Mesenchymal stem cell (in vitro differentiated cells and primary cell): Measurements from ENCODE around the gene RASAL2.

Source experiments
- DNase-seq: peaks from one replicate; pipeline ENCODE4 v3.0.0-alpha.2; 2013
- H2AFZ ChIP-seq: one replicate; pipeline ENCODE4 v1.6.1; 2013; ENCODE audit warnings: low read depth, mild to moderate bottlenecking, control low read depth, inconsistent platforms, low read length, moderate library complexity
- H2AK5ac ChIP-seq: 2 replicates; pipeline ENCODE4 v1.6.1; 2013; ENCODE audit warnings: low read length, moderate library complexity, mild to moderate bottlenecking, inconsistent platforms; ENCODE audit not compliant: severe bottlenecking
- H2BK120ac ChIP-seq: one replicate; pipeline ENCODE4 v1.6.1; 2013; ENCODE audit warnings: low read depth, mild to moderate bottlenecking, inconsistent platforms, low read length, moderate library complexity
- H2BK12ac ChIP-seq, 2 experiments: one replicate each; pipeline ENCODE4 v1.6.1; 2013; ENCODE audit warnings: inconsistent platforms in 2 of 2, low read length in 2 of 2, mild to moderate bottlenecking in 2 of 2, moderate library complexity in 2 of 2, control low read depth in 1 of 2
- H2BK15ac ChIP-seq: one replicate; pipeline ENCODE4 v1.6.1; 2013; ENCODE audit warnings: mild to moderate bottlenecking, low read depth, inconsistent platforms; ENCODE audit not compliant: poor library complexity, severe bottlenecking
- H2BK5ac ChIP-seq: 2 replicates; pipeline ENCODE4 v1.6.1; 2013; ENCODE audit warnings: low read depth, mild to moderate bottlenecking, low read length, control low read depth, inconsistent platforms; ENCODE audit not compliant: poor library complexity, severe bottlenecking
- H3K14ac ChIP-seq, 2 experiments: one replicate each; pipeline ENCODE4 v1.6.1; 2013; ENCODE audit warnings: inconsistent platforms in 2 of 2, low read length in 2 of 2, control low read depth in 1 of 2, mild to moderate bottlenecking in 1 of 2, moderate library complexity in 1 of 2
- H3K18ac ChIP-seq, 2 experiments: one replicate each; pipeline ENCODE4 v1.6.1; 2013; ENCODE audit warnings: inconsistent platforms in 2 of 2, low read length in 2 of 2, control low read depth in 1 of 2, low read depth in 1 of 2, mild to moderate bottlenecking in 1 of 2
- H3K23ac ChIP-seq, 2 experiments: one replicate each; pipeline ENCODE4 v1.6.1; 2013; ENCODE audit warnings: inconsistent platforms in 2 of 2, low read length in 2 of 2, mild to moderate bottlenecking in 2 of 2, moderate library complexity in 2 of 2, control low read depth in 1 of 2
- H3K27ac ChIP-seq: 2 replicates; pipeline ENCODE4 v1.5.1; 2013; ENCODE audit warnings: mild to moderate bottlenecking, moderate library complexity, low read length, control low read depth, inconsistent platforms; ENCODE audit not compliant: poor library complexity, severe bottlenecking
- H3K27me3 ChIP-seq, 2 experiments: 2 replicates each; pipeline versions ENCODE4 v1.6.1 to v1.7.0; 2013; ENCODE audit warnings: low read length in 2 of 2, mild to moderate bottlenecking in 2 of 2, moderate library complexity in 2 of 2, control low read depth in 1 of 2, inconsistent platforms in 1 of 2; ENCODE audit not compliant: control insufficient read depth in 1 of 2, insufficient read depth in 1 of 2
- H3K36me3 ChIP-seq, 2 experiments: 2 replicates each; pipeline versions ENCODE4 v1.6.1 to v1.7.0; 2013; ENCODE audit warnings: low read length in 2 of 2, control low read depth in 1 of 2, inconsistent platforms in 1 of 2, low read depth in 1 of 2, mild to moderate bottlenecking in 1 of 2; ENCODE audit not compliant: insufficient read depth in 2 of 2, control insufficient read depth in 1 of 2
- H3K4ac ChIP-seq, 2 experiments: one replicate each; pipeline ENCODE4 v1.6.1; 2013; ENCODE audit warnings: inconsistent platforms in 2 of 2, low read length in 2 of 2, mild to moderate bottlenecking in 2 of 2, moderate library complexity in 2 of 2, control low read depth in 1 of 2, low read depth in 1 of 2
- H3K4me1 ChIP-seq: 2 replicates; pipeline ENCODE4 v1.6.1; 2013; ENCODE audit warnings: low read depth, low read length, control low read depth; ENCODE audit not compliant: control insufficient read depth, insufficient read depth
- H3K4me2 ChIP-seq: 2 replicates; pipeline ENCODE4 v1.6.1; 2013; ENCODE audit warnings: low read length, mild to moderate bottlenecking, inconsistent platforms; ENCODE audit not compliant: poor library complexity, severe bottlenecking
- H3K4me3 ChIP-seq, 2 experiments: 2 replicates each; pipeline versions ENCODE4 v1.5.1 to v1.7.0; 2013; ENCODE audit warnings: low read length in 2 of 2, mild to moderate bottlenecking in 2 of 2, control low read depth in 1 of 2, low read depth in 1 of 2; ENCODE audit not compliant: insufficient read depth in 1 of 2
- H3K79me1 ChIP-seq: replicated peaks from 2 replicates; pipeline ENCODE4 v1.6.1; 2013; ENCODE audit warnings: mild to moderate bottlenecking, control low read depth, low read length, inconsistent platforms; ENCODE audit not compliant: poor library complexity, severe bottlenecking
- H3K9ac ChIP-seq: 2 replicates; pipeline ENCODE4 v1.7.0; 2013; ENCODE audit warnings: mild to moderate bottlenecking, low read length, moderate library complexity
- H3K9me3 ChIP-seq: 2 replicates; pipeline ENCODE4 v1.7.0; 2013; ENCODE audit warnings: mild to moderate bottlenecking, low read length; ENCODE audit not compliant: control insufficient read depth
- H4K8ac ChIP-seq: one replicate; pipeline ENCODE4 v1.6.1; 2013; ENCODE audit warnings: inconsistent platforms, mild to moderate bottlenecking, low read length, moderate library complexity
- H4K91ac ChIP-seq: one replicate; pipeline ENCODE4 v1.6.1; 2013; ENCODE audit warnings: mild to moderate bottlenecking, low read length, inconsistent platforms
- WGBS: methylation state at CpG from one replicate; pipeline ENCODE4 v1.1.7; 2013; ENCODE audit warnings: mixed read lengths; 5-methylcytosine and 5-hydroxymethylcytosine counted together

The RASAL2 gene

DNA sequence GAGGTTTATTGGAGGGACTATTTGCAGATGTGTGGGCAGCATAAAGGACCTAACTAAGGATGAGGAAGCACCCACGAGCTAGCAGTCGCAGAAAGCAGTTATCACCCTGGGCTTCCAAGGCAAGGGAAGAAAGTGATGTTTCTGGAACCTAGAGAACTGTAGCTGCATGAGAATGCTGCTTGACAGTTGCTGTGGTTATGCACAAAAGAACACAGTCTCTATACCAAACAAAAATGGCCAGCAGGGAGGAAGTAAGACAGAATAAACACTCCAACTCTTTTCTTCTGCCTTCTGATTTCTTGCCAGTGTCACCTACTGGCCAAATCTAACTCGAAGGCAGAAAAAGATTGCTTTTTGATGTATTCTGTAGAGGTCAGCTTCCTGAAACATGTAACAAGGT is 190.2 kb downstream of the RASAL2 start:
- WGBS: 78% methylated on average over 3 of the region's 3 CpGs
- peak; percentile 19 for DNase-seq
- H2AK5ac ChIP-seq: no peak overlapping the region
- H3K4me2 ChIP-seq: no peak overlapping the region
- H2BK12ac ChIP-seq: no peak overlapping the region
- no peak overlapping the region for H3K23ac ChIP-seq
- H2BK120ac ChIP-seq: no peak overlapping the region
- H3K9ac ChIP-seq: no peak overlapping the region
- no peak overlapping the region for H4K8ac ChIP-seq
- no peaks in the 10 kb centered on the region for H3K27me3 ChIP-seq
- no peak overlapping the region for H3K18ac ChIP-seq
- no peaks in the 10 kb centered on the region for H3K4me1 ChIP-seq
- H3K36me3 ChIP-seq: peaks cover 0 to 40% of the 10 kb centered on the region in 2 experiments
- H4K91ac ChIP-seq: no peak overlapping the region
- no peak overlapping the region for H2AFZ ChIP-seq
- no peak overlapping the region for H2BK5ac ChIP-seq
- no peak overlapping the region for H3K4me3 ChIP-seq
- H2BK15ac ChIP-seq: no peak overlapping the region
- H3K79me1 ChIP-seq: peaks cover 6% of the 10 kb centered on the region
- no peaks in the 10 kb centered on the region for H3K9me3 ChIP-seq
- H3K4ac ChIP-seq: no peak overlapping the region
- no peak overlapping the region for H3K27ac ChIP-seq
- no peak overlapping the region for H3K14ac ChIP-seq

DNA sequence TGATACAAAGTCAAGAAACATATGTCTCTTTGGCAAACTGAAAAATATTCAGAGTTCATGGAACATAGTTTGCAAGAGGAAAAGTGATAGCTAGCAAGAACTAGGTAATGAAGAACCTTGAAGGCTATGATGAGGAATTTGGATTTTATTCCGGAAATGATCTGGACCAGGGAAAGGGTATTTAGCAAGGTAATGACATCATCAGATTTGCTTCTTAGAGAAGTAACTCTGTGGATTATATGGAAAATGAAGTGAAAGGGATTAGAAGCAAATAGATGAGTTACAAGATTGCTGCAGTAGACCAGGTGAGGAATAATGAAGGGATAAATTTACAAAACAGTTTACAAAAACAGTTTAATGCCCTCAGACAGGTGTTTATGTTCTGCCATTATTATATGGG is 197.3 kb downstream of the RASAL2 start:
- H2BK12ac ChIP-seq: no peak overlapping the region
- H3K4me3 ChIP-seq: no peak overlapping the region
- no peak overlapping the region for H3K14ac ChIP-seq
- H3K18ac ChIP-seq: no peak overlapping the region
- no peak overlapping the region for H3K27ac ChIP-seq
- peaks cover 0 to 41% of the 10 kb centered on the region in 2 experiments for H3K36me3 ChIP-seq
- H4K8ac ChIP-seq: no peak overlapping the region
- no peak overlapping the region for H4K91ac ChIP-seq
- H2BK120ac ChIP-seq: no peak overlapping the region
- WGBS: 94% methylated on average over 1 of the region's 1 CpG
- no peaks in the 10 kb centered on the region for H3K27me3 ChIP-seq
- no peaks in the 10 kb centered on the region for H3K9me3 ChIP-seq
- no peaks in the 10 kb centered on the region for H3K4me1 ChIP-seq
- no peak overlapping the region for H2BK15ac ChIP-seq
- H3K23ac ChIP-seq: no peak overlapping the region
- no peak for DNase-seq
- H2AFZ ChIP-seq: no peak overlapping the region
- H3K79me1 ChIP-seq: peaks cover 5% of the 10 kb centered on the region
- H2AK5ac ChIP-seq: no peak overlapping the region
- no peak overlapping the region for H3K9ac ChIP-seq
- H3K4me2 ChIP-seq: no peak overlapping the region
- H3K4ac ChIP-seq: no peak overlapping the region
- H2BK5ac ChIP-seq: no peak overlapping the region

DNA sequence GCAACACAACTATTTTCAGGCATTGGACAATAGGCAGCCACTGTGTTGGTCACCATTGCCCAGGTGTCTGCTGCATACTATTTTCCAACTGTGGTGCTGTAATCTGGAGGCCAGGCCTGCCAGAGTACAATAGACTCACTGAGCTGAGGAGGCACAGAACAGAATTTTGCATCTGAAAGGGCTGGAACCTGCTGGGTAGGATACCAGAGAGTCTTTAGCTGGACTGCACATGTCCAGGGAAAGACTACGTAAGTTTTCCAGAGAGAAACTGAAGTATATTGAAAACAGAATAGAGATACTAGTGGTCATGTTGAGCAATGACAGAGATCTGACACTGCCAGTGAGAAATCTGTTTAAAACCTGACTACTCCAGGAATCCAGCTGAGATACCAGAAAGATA is 200.8 kb downstream of the RASAL2 start:
- no peak overlapping the region for H4K91ac ChIP-seq
- no peak overlapping the region for H2AFZ ChIP-seq
- H2BK15ac ChIP-seq: no peak overlapping the region
- H2BK12ac ChIP-seq: no peak overlapping the region
- no peak for DNase-seq
- H3K9me3 ChIP-seq: no peaks in the 10 kb centered on the region
- H3K23ac ChIP-seq: no peak overlapping the region
- no peaks in the 10 kb centered on the region for H3K4me1 ChIP-seq
- H3K79me1 ChIP-seq: peaks cover 4% of the 10 kb centered on the region
- no peak overlapping the region for H3K4me3 ChIP-seq
- no peak overlapping the region for H2BK120ac ChIP-seq
- WGBS: 100% methylated on average over 1 of the region's 1 CpG
- H3K27ac ChIP-seq: no peak overlapping the region
- no peak overlapping the region for H3K4me2 ChIP-seq
- no peak overlapping the region for H3K4ac ChIP-seq
- H3K27me3 ChIP-seq: no peaks in the 10 kb centered on the region
- peaks cover 0 to 18% of the 10 kb centered on the region in 2 experiments for H3K36me3 ChIP-seq
- no peak overlapping the region for H2AK5ac ChIP-seq
- no peak overlapping the region for H3K18ac ChIP-seq
- no peak overlapping the region for H3K9ac ChIP-seq
- no peak overlapping the region for H3K14ac ChIP-seq
- no peak overlapping the region for H2BK5ac ChIP-seq
- no peak overlapping the region for H4K8ac ChIP-seq

DNA sequence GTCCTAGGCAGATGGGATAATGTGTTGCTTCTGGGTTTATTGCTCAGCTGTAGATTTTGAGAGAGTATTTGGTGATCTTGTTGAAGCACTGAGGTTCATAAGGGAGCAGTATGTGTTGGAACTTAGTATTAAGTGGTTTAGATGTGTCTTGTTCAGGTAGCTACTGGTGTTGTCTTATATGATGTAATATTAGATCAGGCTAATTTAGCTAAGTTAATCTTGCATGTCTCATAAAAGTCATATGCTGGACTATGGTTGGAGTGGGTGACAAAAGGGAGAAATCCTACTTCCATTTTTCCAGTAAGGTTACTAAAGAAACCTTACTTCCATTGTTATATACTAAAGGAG is 206.4 kb downstream of the RASAL2 start:
- H3K4me3 ChIP-seq: no peak overlapping the region
- no peak overlapping the region for H3K4me2 ChIP-seq
- no peak overlapping the region for H4K8ac ChIP-seq
- H3K9ac ChIP-seq: peak overlapping the region; percentile 14
- H3K27me3 ChIP-seq: no peaks in the 10 kb centered on the region
- H3K79me1 ChIP-seq: peaks cover 11% of the 10 kb centered on the region
- no peak overlapping the region for H2BK12ac ChIP-seq
- no peak overlapping the region for H2AK5ac ChIP-seq
- no peak overlapping the region for H3K18ac ChIP-seq
- no peak for DNase-seq
- no peaks in the 10 kb centered on the region for H3K9me3 ChIP-seq
- H3K4ac ChIP-seq: no peak overlapping the region
- H3K36me3 ChIP-seq: peaks cover 2 to 6% of the 10 kb centered on the region in 2 experiments
- H3K27ac ChIP-seq: peak overlapping the region; percentile 84
- H2BK15ac ChIP-seq: no peak overlapping the region
- H3K23ac ChIP-seq: no peak overlapping the region
- no peak overlapping the region for H2BK120ac ChIP-seq
- no peak overlapping the region for H3K14ac ChIP-seq
- H4K91ac ChIP-seq: no peak overlapping the region
- no peaks in the 10 kb centered on the region for H3K4me1 ChIP-seq
- H2BK5ac ChIP-seq: no peak overlapping the region
- H2AFZ ChIP-seq: no peak overlapping the region
